HepG2 (cell line): ENCODE measurements around the gene ADAR. TPM values are rescaled to one million over a fixed set of nuclear protein-coding genes. Genes with fewer than 3 reads are reported as not detected.

Experiments used
- ATAC-seq: fragments of 200-7000 bp; cut with Tn5 transposase; 3 replicates; pipeline ENCODE4 v1.9.1; 2020; ENCODE audit warnings: mild to moderate bottlenecking, moderate library complexity
- BruUV-seq: library from RNA; stranded (reverse); fragments of 400-500 nt; replicated peaks from 2 replicates; lab custom pipeline; 2021; lab: Mats Ljungman, UMichigan
- CTCF ChIA-PET: fragments of 300-600 bp; formaldehyde crosslinking; extraction: SDS; loops from one replicate; lab custom pipeline; 2021; ENCODE audit warnings: low total read pairs, inconsistent platforms, low intra/inter-chr PET ratio; lab: Yijun Ruan, JAX
- POLR2A ChIA-PET: fragments of 350-600 bp; sonication (Branson Sonifier 250); formaldehyde crosslinking; loops from one replicate; lab custom pipeline; 2020; ENCODE audit warnings: antibody characterized with exemption, inconsistent platforms; lab: Yijun Ruan, JAX
- DNase-seq: peaks from one replicate; pipeline ENCODE4 v3.0.0-alpha.2; 2015; ENCODE audit warnings: low spot score
- FAIRE-seq: peaks from 3 replicates; lab custom pipeline; 2011; peaks lifted over from hg19 to GRCh38; lab: Jason Lieb, UNC
- H2AFZ ChIP-seq: one replicate; pipeline ENCODE4 v1.6.1; 2011; ENCODE audit warnings: low read length, inconsistent platforms
- H3K27ac ChIP-seq: fragments of 300-600 bp; 3 replicates; pipeline ENCODE4 v1.8.0; 2011; ENCODE audit warnings: mixed run types, mild to moderate bottlenecking, mixed read lengths, low read length, inconsistent platforms; ENCODE audit not compliant: insufficient read depth; ENCODE audit errors: extremely low read length
- H3K27me3 ChIP-seq, 2 experiments: fragments of 200-600 bp in 1 of 2; 2 replicates in 1 of 2; 3 replicates in 1 of 2; pipeline versions ENCODE4 v1.6.0 to v1.8.0; 2011; ENCODE audit warnings: low read length in 2 of 2, mild to moderate bottlenecking in 2 of 2, moderate library complexity in 2 of 2, inconsistent platforms in 1 of 2; ENCODE audit not compliant: insufficient read depth in 2 of 2, control insufficient read depth in 1 of 2
- H3K36me3 ChIP-seq, 2 experiments: fragments of 200-600 bp in 1 of 2; replicated peaks in 1 of 2; 2 replicates in 1 of 2; 3 replicates in 1 of 2; pipeline versions ENCODE4 v1.5.1 to v1.8.0; 2011; ENCODE audit warnings: low read length in 2 of 2, inconsistent platforms in 1 of 2; ENCODE audit not compliant: insufficient read depth in 2 of 2, control insufficient read depth in 1 of 2
- H3K4me1 ChIP-seq: 2 replicates; pipeline ENCODE4 v1.5.1; 2012; ENCODE audit warnings: low read length, inconsistent platforms; ENCODE audit not compliant: insufficient read depth
- H3K4me2 ChIP-seq: 2 replicates; pipeline ENCODE4 v1.6.0; 2011; ENCODE audit warnings: low read depth, low read length, inconsistent platforms
- H3K4me3 ChIP-seq, 3 experiments: fragments of 200-600 bp in 1 of 3; sonication (generic), shearing (Covaris generic) in 1 of 3; replicated peaks in 1 of 3; 2 replicates each; pipeline ENCODE4 v1.5.1; 2011 to 2016; ENCODE audit warnings: low read length in 3 of 3, inconsistent platforms in 2 of 3, low read depth in 2 of 3, mild to moderate bottlenecking in 2 of 3, control low read depth in 1 of 3, mixed read lengths in 1 of 3; ENCODE audit not compliant: insufficient read depth in 1 of 3
- H3K79me2 ChIP-seq: one replicate; pipeline ENCODE4 v1.6.1; 2011; ENCODE audit warnings: low read length, inconsistent platforms; ENCODE audit not compliant: insufficient read depth
- H3K9ac ChIP-seq: 2 replicates; pipeline ENCODE4 v1.6.0; 2011; ENCODE audit warnings: mild to moderate bottlenecking, low read depth, low read length, inconsistent platforms; ENCODE audit not compliant: insufficient read depth
- H3K9me3 ChIP-seq: 2 replicates; pipeline ENCODE4 v1.5.1; 2012; ENCODE audit warnings: mild to moderate bottlenecking, low read length
- H4K20me1 ChIP-seq: 2 replicates; pipeline ENCODE4 v1.6.0; 2011; ENCODE audit warnings: inconsistent platforms, mild to moderate bottlenecking, low read length, moderate library complexity; ENCODE audit not compliant: insufficient read depth
- CCAR2 ChIP-seq: fragments of 200-400 bp; formaldehyde crosslinking; optimal IDR thresholded peaks from 2 replicates; pipeline ENCODE3; 2018; ENCODE audit warnings: low read depth, mild to moderate bottlenecking, low read length, moderate library complexity
- DNMT3B ChIP-seq: conservative IDR thresholded peaks from 2 replicates; pipeline ENCODE4 v1.6.1; 2016; ENCODE audit warnings: missing biosample characterization, control low read depth
- HCFC1 ChIP-seq: fragments of 150-350 bp; IDR thresholded peaks from 2 replicates; pipeline ENCODE4 v1.6.1; 2014; ENCODE audit warnings: low read depth, low read length
- HNRNPK ChIP-seq: fragments of 200-400 bp; formaldehyde crosslinking; IDR thresholded peaks from 2 replicates; pipeline ENCODE4 v1.6.1; 2018; ENCODE audit warnings: low read length, low read depth, moderate library complexity, mild to moderate bottlenecking; ENCODE audit not compliant: poor library complexity, severe bottlenecking
- HNRNPL ChIP-seq: fragments of 200-400 bp; formaldehyde crosslinking; IDR thresholded peaks from 2 replicates; pipeline ENCODE4 v1.6.1; 2017; ENCODE audit warnings: mild to moderate bottlenecking, low read depth, low read length
- MYC ChIP-seq: sonication (generic); formaldehyde crosslinking; IDR thresholded peaks from 2 replicates; pipeline ENCODE4 v1.9.0; 2021; ENCODE audit warnings: missing genetic modification reagents, borderline replicate concordance
- PAX8 ChIP-seq: sonication (generic); formaldehyde crosslinking; IDR thresholded peaks from 2 replicates; pipeline ENCODE4 v1.8.0; 2022; ENCODE audit warnings: mild to moderate bottlenecking, missing genetic modification reagents, borderline replicate concordance
- SOX6 ChIP-seq, 2 experiments: fragments of 450-650 bp in 1 of 2; sonication (generic) in 1 of 2; formaldehyde crosslinking in 1 of 2; IDR thresholded peaks; 2 replicates each; pipeline versions ENCODE4 v1.4.0 to v1.6.1; 2017 to 2020; ENCODE audit warnings: antibody characterized with exemption in 1 of 2, mild to moderate bottlenecking in 1 of 2, missing genetic modification reagents in 1 of 2
- SRF ChIP-seq: IDR thresholded peaks from 2 replicates; pipeline ENCODE4 v1.6.1; 2011; ENCODE audit warnings: mild to moderate bottlenecking, low read depth, low read length, moderate library complexity
- ZEB1 ChIP-seq: IDR thresholded peaks from 2 replicates; pipeline ENCODE4 v1.6.1; 2012; ENCODE audit warnings: mild to moderate bottlenecking, low read depth, inconsistent platforms; ENCODE audit not compliant: insufficient replicate concordance
- ZNF160 ChIP-seq: sonication (generic); formaldehyde crosslinking; IDR thresholded peaks from 2 replicates; pipeline ENCODE4 v1.8.0; 2022; ENCODE audit warnings: mild to moderate bottlenecking, inconsistent platforms, missing genetic modification reagents
- ZNF274 ChIP-seq: sonication (generic); formaldehyde crosslinking; IDR thresholded peaks from 2 replicates; pipeline ENCODE4 v1.5.1; 2020; ENCODE audit warnings: mild to moderate bottlenecking, missing genetic modification reagents
- ZSCAN9 ChIP-seq: IDR thresholded peaks from 2 replicates; pipeline ENCODE4 v1.6.1; 2016; ENCODE audit warnings: borderline replicate concordance
- WGBS: methylation state at CpG from one replicate; pipeline ENCODE4 v1.1.6; 2017; ENCODE audit warnings: low lambda C conversion rate; 5-methylcytosine and 5-hydroxymethylcytosine counted together
- in situ Hi-C: cut with HindIII; loops from 2 replicates; pipeline ENCODE4 v1.10.0; 2017; ENCODE audit warnings: low pct_unique_long_range_greater_than_20kb; ENCODE audit not compliant: extremely low pct_ligation_motif_present
- intact Hi-C: fragments of 100-400 bp; cut with micrococcal nuclease; formaldehyde crosslinking; loops from one replicate; pipeline ENCODE4 v1.10.0; 2022; ENCODE audit not compliant: unreplicated experiment
- polyA plus RNA-seq, 8 experiments: library from polyadenylated mRNA; depleted of rRNA in 3 of 8; stranded (reverse) in 7 of 8; unstranded in 1 of 8; fragments of >200 nt; fragmentation: Illumina TruSeq in 4 of 8; extraction: Trizol in 4 of 8; gene quantifications; 2 replicates each; pipeline versions ENCODE4 v1.2.1 to v1.2.3, GENCODE V29; 2011 to 2016; ENCODE audit warnings: low read depth in 4 of 8, missing spikeins in 1 of 8, mixed read lengths in 1 of 8; ENCODE audit not compliant: insufficient read depth in 1 of 8
- total RNA-seq, 5 experiments: library from RNA; depleted of rRNA; stranded (reverse); fragments of >200 nt; fragmentation: Illumina TruSeq; extraction: Trizol; gene quantifications; 2 replicates each; pipeline ENCODE4 v1.2.3, GENCODE V29; 2016; ENCODE audit warnings: low read depth in 1 of 5
- TF ChIP-seq, protein P1 (sequence below): sonication (generic); formaldehyde crosslinking; IDR thresholded peaks from 2 replicates; pipeline ENCODE4 v1.4.0; 2020; ENCODE audit warnings: missing genetic modification reagents
- TF ChIP-seq, protein P2 (sequence below): IDR thresholded peaks from 2 replicates; pipeline ENCODE4 v1.6.1; 2016; ENCODE audit warnings: low read depth
- TF ChIP-seq, protein P3 (sequence below): sonication (generic); formaldehyde crosslinking; IDR thresholded peaks from 2 replicates; pipeline ENCODE4 v1.4.0; 2020; ENCODE audit warnings: mild to moderate bottlenecking, low read depth, missing genetic modification reagents

ADAR gene
- total and polyA plus RNA-seq, 2 of the 13 experiments (the other 11 are each of a cell fraction or from before 2014, with no cell fraction given): 70.8 to 86.2 TPM

DNA sequence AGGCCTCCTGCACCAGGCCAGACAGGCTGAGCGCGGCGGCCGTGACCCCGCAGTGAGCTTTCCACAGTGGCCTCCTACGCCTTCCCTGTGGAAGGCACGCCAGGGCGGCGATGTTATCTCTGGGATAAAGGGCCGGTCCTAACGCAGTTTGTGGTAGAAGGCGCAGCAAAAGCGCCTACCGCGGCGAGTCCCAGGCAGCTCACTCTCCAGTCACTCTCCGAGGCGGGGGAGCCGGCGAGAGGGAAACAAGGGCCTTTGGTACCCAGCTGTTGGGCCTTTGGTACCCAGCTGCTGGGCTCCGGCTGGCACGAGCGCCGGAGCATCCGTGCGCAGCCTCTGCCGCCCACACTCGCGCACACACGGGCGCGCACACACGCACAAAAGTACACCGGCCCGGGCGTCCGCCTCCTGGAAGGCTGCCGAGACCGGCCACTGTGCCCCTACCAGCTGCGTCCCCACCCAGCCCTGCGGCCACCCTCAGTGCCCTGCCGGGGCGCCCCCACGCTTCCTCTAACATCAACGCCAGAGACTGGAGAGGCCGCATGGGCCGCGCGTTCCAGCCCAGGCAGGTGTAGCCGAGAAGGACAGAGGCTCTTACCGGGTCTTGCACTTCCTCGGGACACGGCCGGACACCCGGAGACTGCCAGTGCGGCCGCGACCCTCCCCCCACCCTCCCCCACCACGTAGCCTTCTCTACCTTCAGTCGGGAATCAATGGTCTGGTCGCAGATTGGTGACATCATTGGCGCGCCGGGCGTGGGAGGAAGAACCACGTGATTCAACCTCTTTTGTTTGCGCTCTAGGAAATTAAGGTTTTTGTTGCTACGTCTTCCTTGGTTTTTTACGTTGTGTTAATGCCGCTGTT lies 19.5 kb upstream of the ADAR start:
- CTCF ChIA-PET: interaction anchor here (1.1 kb wide), 1 partner anchor 68 kb away, joined by 3 read pairs; no protein-coding TSS in a partner anchor
- intact Hi-C loops: loop anchor here (1.0 kb wide), 1 partner anchor 68 kb away; no protein-coding TSS in a partner anchor
- TF ChIP-seq CCAR2: no peak
- peak; percentile 63; the same call in 1 of the 2 replicates for TF ChIP-seq ZNF160 (CRISPR knock-in tag)
- TF ChIP-seq, protein P1, sequence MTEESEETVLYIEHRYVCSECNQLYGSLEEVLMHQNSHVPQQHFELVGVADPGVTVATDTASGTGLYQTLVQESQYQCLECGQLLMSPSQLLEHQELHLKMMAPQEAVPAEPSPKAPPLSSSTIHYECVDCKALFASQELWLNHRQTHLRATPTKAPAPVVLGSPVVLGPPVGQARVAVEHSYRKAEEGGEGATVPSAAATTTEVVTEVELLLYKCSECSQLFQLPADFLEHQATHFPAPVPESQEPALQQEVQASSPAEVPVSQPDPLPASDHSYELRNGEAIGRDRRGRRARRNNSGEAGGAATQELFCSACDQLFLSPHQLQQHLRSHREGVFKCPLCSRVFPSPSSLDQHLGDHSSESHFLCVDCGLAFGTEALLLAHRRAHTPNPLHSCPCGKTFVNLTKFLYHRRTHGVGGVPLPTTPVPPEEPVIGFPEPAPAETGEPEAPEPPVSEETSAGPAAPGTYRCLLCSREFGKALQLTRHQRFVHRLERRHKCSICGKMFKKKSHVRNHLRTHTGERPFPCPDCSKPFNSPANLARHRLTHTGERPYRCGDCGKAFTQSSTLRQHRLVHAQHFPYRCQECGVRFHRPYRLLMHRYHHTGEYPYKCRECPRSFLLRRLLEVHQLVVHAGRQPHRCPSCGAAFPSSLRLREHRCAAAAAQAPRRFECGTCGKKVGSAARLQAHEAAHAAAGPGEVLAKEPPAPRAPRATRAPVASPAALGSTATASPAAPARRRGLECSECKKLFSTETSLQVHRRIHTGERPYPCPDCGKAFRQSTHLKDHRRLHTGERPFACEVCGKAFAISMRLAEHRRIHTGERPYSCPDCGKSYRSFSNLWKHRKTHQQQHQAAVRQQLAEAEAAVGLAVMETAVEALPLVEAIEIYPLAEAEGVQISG (CRISPR knock-in tag): peak; percentile 80
- peak; percentile 68 for TF ChIP-seq HNRNPK
- TF ChIP-seq PAX8 (CRISPR knock-in tag): peak; percentile 40; the same call in 1 of the 2 replicates
- no peak for TF ChIP-seq SOX6 (IDR thresholded peaks at IDR 0.05)
- 0 out of 2 replicates have a peak, but pooled peaks have one; percentile 27 for TF ChIP-seq SOX6 (CRISPR knock-in tag; IDR thresholded peaks at IDR 0.05)
- 0 out of 2 replicates have a peak, but pooled peaks have one; percentile 49 for TF ChIP-seq DNMT3B (CRISPR knock-in tag)
- TF ChIP-seq ZSCAN9: peak; percentile 32
- TF ChIP-seq SRF: peak; percentile 80
- TF ChIP-seq ZEB1: no peak
- TF ChIP-seq ZNF274: no peak
- peak; percentile 89 for TF ChIP-seq MYC (CRISPR knock-in tag)
- TF ChIP-seq, protein P2, sequence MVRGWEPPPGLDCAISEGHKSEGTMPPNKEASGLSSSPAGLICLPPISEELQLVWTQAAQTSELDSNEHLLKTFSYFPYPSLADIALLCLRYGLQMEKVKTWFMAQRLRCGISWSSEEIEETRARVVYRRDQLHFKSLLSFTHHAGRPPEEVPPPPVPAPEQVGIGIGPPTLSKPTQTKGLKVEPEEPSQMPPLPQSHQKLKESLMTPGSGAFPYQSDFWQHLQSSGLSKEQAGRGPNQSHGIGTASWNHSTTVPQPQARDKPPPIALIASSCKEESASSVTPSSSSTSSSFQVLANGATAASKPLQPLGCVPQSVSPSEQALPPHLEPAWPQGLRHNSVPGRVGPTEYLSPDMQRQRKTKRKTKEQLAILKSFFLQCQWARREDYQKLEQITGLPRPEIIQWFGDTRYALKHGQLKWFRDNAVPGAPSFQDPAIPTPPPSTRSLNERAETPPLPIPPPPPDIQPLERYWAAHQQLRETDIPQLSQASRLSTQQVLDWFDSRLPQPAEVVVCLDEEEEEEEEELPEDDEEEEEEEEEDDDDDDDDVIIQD (CRISPR knock-in tag): no peak
- TF ChIP-seq, protein P3, sequence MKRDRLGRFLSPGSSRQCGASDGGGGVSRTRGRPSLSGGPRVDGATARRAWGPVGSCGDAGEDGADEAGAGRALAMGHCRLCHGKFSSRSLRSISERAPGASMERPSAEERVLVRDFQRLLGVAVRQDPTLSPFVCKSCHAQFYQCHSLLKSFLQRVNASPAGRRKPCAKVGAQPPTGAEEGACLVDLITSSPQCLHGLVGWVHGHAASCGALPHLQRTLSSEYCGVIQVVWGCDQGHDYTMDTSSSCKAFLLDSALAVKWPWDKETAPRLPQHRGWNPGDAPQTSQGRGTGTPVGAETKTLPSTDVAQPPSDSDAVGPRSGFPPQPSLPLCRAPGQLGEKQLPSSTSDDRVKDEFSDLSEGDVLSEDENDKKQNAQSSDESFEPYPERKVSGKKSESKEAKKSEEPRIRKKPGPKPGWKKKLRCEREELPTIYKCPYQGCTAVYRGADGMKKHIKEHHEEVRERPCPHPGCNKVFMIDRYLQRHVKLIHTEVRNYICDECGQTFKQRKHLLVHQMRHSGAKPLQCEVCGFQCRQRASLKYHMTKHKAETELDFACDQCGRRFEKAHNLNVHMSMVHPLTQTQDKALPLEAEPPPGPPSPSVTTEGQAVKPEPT: peak; percentile 68; the same call in 1 of the 2 replicates
- 0 out of 2 replicates have a peak, but pooled peaks have one; percentile 79 for TF ChIP-seq HNRNPL
- peak; percentile 67; the same call in 1 of the 2 replicates for TF ChIP-seq HCFC1

More for the DNA sequence above, 19.5 kb upstream of the ADAR start:
- Histone ChIP-seq H3K27ac (peak overlapping the region; percentile 94), H2AFZ (peak overlapping the region; percentile 100), H3K9ac (peak overlapping the region; percentile 95), H3K79me2 (peaks cover 52% of the 10 kb centered on the region), H3K27me3 (no peaks in the 10 kb centered on the region; a peak in 1 of 5 replicates), H3K4me1 (peaks cover 26% of the 10 kb centered on the region), H4K20me1 (peaks cover 16% of the 10 kb centered on the region), H3K4me3 (peak overlapping the region; percentile 80 to 99 (median 97)), H3K9me3 (peaks cover 8% of the 10 kb centered on the region; the same call in 1 of the 2 replicates), H3K36me3 (peaks cover 0 to 9% of the 10 kb centered on the region in 2 experiments; a peak in 2 of 5 replicates), H3K4me2 (peak overlapping the region; percentile 73)
- peak; percentile 64 for FAIRE-seq
- 0% methylated on average over 15 of the region's 70 CpGs for WGBS
- POLR2A ChIA-PET: interaction anchor here (0.6 to 1.9 kb wide), 10 partner anchors 14 to 308 kb away, joined by 3 to 13 read pairs (median 4); partner anchors contain the start of genes ADAR and PMVK
- in situ Hi-C loops: no loop called here
- peak; percentile 87 for ATAC-seq
- BruUV-seq: TSS peak; percentile 70
- DNase-seq: peak; percentile 84
